HK-2 (cell line): ENCODE data around the gene ZSCAN22.
A peak's percentile ranks its signal among the peaks of the same experiment; 100 is the strongest.
"Not testable (repeated sequence)": the region's sequence is repeated elsewhere in the genome, so short reads cannot be mapped to it uniquely, and the experiment has no call there.

Source experiments
- DNase-seq: peaks from one replicate; pipeline ENCODE4 v3.0.0-alpha.2; 2018; ENCODE audit not compliant: unreplicated experiment

Gene ZSCAN22

DNA sequence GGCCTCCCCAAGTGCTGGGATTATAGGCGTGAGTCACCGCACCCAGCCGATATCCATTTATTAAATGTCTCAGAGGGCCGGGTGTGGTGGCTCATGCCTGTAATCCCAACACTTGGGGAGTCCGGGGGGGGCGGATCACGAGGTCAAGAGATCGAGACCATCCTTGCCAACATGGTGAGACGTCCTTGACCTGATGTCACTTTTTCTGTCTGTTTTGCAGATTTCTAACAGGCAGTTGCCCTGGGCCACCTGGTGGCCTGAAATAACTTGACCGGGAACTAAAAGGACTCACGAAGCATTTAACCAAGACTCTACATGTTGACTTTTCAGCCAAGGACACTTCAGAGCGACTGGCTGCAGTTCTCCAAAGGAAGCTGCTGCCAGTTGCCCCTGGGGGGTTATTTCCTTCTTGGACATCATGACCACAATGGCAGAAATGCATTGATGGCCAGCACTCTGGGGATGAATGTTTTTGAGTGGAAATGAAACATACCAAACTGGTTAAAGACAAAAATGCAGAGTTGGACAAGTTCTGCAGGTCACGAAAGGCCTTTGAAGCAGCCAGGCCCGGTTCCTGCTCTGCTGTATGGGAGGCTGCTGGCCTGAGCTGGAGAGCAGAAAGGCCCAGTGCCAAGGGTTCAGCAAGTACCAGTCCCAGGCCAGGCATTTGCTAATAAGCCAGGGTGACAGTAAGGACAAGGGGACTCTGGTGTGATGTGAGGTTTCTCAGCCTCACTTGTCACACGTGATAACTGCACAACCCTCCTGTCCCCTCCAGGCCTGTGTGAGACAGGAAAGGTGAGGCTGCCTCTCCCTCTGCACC lies 45.7 kb downstream of the ZSCAN22 start:
- DNase-seq = no peak

GRCh38 chr19:58374200-58374599 lies 47.4 kb downstream of the ZSCAN22 start:
- DNase-seq = no peak

DNA sequence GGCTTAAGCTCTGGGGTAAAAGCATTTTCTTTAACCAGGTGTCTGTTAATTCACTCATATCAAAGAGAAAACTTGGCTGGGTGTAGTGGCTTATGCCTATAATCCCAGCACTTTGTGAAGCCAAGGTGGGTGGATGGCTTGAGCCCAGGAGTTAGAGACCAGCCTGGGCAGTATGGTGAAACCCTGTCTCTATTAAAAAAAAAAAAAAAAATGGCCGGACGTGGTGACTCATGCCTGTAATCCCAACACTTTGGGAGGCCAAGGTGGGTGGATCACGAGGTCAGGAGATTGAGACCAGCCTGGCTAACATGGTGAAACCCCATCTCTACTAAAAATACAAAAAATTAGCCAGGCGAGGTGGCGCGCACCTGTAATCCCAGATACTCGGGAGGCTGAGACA lies 49.9 kb downstream of the ZSCAN22 start:
- DNase-seq = not testable (repeated sequence)

DNA sequence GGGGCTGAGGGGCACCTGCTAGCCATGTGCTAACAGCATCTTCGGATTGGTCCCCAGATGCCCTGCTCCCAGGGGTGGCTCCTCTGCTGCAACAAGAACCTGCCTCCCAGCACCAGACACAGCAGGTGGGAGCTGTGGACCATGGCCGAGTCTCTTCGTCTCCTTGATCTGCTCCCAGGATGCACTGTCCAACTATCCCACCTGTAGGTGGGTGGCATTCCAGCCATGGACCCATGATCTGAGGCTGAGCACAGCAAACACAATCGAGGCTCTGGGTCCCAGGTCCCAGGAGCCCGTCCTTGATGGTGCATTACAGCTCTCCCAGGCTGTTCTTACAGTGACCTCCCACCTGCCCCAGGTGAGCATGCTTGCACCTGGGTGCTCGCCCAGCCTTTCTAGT lies 52.5 kb downstream of the ZSCAN22 start:
- no peak for DNase-seq

DNA sequence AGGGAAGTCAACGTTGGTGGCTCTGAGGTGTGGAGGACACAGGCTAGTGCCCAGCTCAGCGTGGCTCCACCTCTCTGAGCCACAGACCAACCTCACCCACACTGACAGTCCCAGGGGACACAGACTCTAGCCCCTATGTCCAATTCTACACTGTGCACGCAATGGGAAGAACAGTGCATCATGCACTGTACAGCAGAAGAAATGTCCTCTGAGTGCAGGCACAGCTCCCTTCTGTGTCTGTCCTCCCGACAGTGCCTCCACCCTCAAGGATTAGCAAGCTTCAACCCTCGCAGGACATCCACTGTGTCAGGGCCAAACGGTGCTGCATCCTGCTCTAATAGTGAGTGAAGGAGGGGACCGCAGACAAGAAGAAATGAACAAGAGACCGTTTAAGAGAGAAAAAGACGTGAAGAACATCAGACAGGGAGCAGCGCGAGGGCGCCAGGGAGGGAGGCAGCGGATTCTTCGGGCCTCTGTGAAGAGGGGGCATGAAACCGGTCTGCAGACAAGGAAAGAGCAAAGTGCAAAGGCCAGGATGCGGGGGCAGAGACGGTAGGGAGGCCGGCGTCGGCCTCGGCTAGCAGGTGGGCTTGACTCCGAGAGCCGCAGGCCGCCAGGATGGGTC lies 53.4 kb downstream of the ZSCAN22 start:
- DNase-seq = no peak

- peak; percentile 99 for DNase-seq
Measured at GRCh38 chr19:58380662-58381459, 54.1 kb downstream of the ZSCAN22 start, which contains the start of gene ZNF837. Gene ZNF837 (minus strand): TSS chr19:58381030. CDS start chr19:58369332, 11,698 bp downstream.

- no peak for DNase-seq
Measured at GRCh38 chr19:58381460-58382212, 54.8 kb downstream of the ZSCAN22 start.

- no peak for DNase-seq
Measured at GRCh38 chr19:58382997-58383603, 56.3 kb downstream of the ZSCAN22 start.

GRCh38 chr19:58385313-58385890 lies 58.6 kb downstream of the ZSCAN22 start:
- DNase-seq = no peak

- DNase-seq = peak; percentile 59
Measured at GRCh38 chr19:58385891-58386575, 59.2 kb downstream of the ZSCAN22 start.

GRCh38 chr19:58386576-58387337 lies 60.0 kb downstream of the ZSCAN22 start, which contains the start of gene RPS5:
Gene RPS5 (plus strand): TSS chr19:58387269. CDS start chr19:58388138, 869 bp downstream.
- peak; percentile 98 for DNase-seq

DNA sequence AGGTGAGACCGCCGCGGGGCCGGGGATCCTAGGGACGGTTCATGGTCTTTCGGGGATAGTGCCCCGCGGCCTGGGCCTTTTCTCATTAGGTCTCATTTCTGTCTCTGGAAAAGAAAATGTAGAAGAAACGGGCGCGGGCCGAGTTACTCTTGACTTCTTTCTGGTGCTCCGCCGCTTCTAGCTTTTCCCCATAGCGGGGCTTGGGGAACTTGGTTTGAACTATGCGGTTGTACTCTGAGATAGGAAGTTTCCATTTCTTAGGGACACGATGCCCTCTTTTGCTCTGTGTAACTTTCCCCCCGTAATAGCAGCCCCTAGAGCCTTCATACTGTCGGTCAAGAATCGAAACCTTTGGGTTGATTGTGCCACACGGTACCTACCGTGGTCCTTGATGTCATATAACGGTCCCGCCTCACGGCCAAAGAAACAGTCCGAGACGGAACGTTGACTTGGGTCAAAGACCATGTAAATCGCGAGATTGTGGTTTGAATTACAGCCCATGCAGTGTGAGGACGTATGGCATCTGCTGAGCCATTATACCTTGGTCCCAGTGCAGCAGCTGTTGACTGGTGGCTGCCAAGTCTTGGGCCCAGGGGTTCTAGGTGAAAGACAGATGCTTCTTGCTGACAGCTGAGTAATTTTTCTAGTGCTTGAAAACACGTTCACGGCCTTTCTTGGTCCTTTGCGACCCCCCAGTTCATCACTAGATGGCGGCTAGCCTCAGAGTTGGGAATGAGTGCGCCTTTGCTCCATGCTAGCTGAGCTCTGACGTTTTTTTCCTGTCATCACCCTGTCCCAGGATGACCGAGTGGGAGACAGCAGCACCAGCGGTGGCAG lies 60.8 kb downstream of the ZSCAN22 start:
- DNase-seq = peak; percentile 22

GRCh38 chr19:58388175-58388526 lies 61.4 kb downstream of the ZSCAN22 start:
- DNase-seq = no peak
